Dendritic cell treated with granulocyte-macrophage colony-stimulating factor and Interleukin-4, amounts not matched to agents 40 ng/mL and 50 ng/mL, for 4 days (primary cell): Measurements from ENCODE around the gene TBC1D3I.
"Not testable (repeated sequence)": the region's sequence is repeated elsewhere in the genome, so short reads cannot be mapped to it uniquely, and the experiment has no call there.

Source experiments
- H3K27ac Mint-ChIP-seq: one replicate; pipeline ENCODE4 v1.8.0; 2022; ENCODE audit warnings: mild to moderate bottlenecking, mixed read lengths
- H3K27me3 Mint-ChIP-seq: one replicate; pipeline ENCODE4 v1.8.0; 2022; ENCODE audit warnings: mild to moderate bottlenecking, mixed read lengths
- H3K36me3 Mint-ChIP-seq: one replicate; pipeline ENCODE4 v1.8.0; 2022; ENCODE audit warnings: low read depth, mixed read lengths
- H3K4me1 Mint-ChIP-seq: one replicate; pipeline ENCODE4 v1.8.0; 2022; ENCODE audit warnings: low read depth, mixed read lengths
- H3K4me3 Mint-ChIP-seq: one replicate; pipeline ENCODE4 v1.8.0; 2022; ENCODE audit warnings: mild to moderate bottlenecking, moderate library complexity, mixed read lengths
- H3K9me3 Mint-ChIP-seq: one replicate; pipeline ENCODE4 v1.8.0; 2022; ENCODE audit warnings: mixed read lengths
- intact Hi-C: fragments of 100-400 bp; cut with micrococcal nuclease; formaldehyde crosslinking; loops from one replicate; pipeline ENCODE4 v1.15.0; 2022

Gene TBC1D3I

DNA sequence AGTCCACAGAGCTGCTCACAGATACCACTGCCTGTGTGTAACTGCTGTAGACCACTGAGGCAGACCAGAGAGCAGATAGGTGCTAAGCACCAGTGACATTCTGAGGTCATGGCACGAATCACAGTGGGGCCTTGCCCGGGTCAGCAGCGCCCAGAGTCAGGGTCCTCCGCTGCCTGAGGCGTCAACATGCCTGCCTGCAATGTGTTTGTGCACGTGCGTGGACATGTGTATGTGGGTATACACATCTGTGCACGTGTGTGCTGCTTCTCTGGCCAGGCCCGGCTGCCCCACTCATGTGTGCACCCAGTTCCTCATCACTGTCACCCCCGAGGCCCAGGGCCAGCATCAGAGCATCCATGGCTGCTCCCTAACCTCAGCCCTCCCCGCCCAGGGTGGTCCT is at the start of gene TBC1D3I:
Gene TBC1D3I, minus strand, starts transcription at position 101 of the 400 bp plus-strand sequence. CDS start 1,585 bp downstream, outside the sequence.
- H3K36me3 Mint-ChIP-seq, H3K4me1 Mint-ChIP-seq, intact Hi-C loops, H3K27me3 Mint-ChIP-seq, H3K27ac Mint-ChIP-seq, H3K4me3 Mint-ChIP-seq, H3K9me3 Mint-ChIP-seq: not testable (repeated sequence)

DNA sequence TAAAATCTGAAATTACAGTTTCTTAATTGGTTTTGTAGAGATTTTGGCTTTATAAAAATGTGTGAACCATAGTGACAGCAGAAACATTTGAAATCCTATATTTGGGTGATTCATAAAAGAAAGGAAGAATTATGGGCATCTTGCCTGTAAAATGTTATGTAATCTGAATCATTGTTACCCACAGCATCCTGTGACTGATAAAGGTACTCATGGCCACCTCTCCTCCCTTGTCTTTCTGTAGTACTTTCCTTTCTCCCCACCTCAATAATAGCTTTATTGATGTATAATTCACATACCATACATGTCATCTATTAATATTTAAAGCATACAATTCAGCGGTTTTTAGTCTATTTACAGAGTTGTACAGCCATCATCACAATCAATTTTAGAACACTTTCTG is 30.8 kb upstream of the TBC1D3I start:
- H3K36me3 Mint-ChIP-seq, H3K27me3 Mint-ChIP-seq, H3K9me3 Mint-ChIP-seq, H3K4me1 Mint-ChIP-seq, intact Hi-C loops, H3K4me3 Mint-ChIP-seq, H3K27ac Mint-ChIP-seq: not testable (repeated sequence)

DNA sequence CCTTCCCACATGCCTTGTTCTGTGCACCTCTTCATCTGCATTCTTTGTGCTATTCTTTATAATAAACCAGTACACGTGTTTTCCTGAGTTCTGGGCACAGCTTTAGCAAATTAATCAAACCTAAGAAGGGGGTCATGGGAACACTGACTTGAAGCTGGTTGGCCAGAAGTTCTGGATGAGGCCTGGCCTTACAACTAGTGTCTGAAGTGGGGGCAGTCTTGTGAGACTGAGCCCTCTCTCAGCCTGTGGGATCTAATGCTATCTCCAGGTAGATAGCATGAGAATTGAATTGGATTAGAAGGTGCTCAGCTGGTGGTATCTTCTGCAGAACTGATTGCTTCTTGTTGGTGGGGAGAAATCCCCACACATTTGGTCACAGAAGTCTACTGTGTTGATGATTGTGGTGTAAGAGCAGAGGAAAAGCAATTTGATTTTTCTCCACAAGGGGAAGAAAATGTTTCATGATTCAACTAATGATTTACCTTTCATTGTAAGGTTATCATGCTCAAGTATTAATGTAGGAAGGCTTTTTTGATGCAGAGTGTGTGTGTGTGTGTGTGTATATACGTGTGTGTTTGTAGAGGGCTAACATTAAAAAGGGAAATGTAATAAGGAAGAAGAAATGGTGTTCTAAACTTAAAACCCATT is 25.7 kb upstream of the TBC1D3I start:
- H3K4me3 Mint-ChIP-seq, H3K36me3 Mint-ChIP-seq, H3K27me3 Mint-ChIP-seq, H3K9me3 Mint-ChIP-seq, H3K4me1 Mint-ChIP-seq, intact Hi-C loops, H3K27ac Mint-ChIP-seq: not testable (repeated sequence)

DNA sequence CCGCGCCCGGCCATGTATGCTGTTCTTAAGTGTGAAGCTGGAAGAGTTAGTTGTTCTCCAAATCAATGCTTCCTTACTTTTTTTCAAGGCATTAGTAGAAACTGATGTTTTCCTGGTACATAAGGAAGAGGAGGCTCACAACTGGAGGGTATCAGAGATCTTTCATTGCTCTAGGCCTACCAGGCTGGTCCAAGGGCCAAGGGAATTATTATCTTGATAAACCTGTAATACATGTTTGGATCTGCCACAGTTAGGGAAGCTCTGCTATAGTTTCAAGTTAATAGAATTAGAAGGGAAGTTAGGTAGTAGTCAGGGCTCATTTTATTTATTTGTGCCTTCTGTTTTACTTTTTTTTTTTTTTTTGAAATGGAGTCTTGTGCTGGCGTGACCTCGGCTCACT is 19.8 kb upstream of the TBC1D3I start:
- H3K27me3 Mint-ChIP-seq, H3K27ac Mint-ChIP-seq, intact Hi-C loops, H3K4me1 Mint-ChIP-seq, H3K36me3 Mint-ChIP-seq, H3K9me3 Mint-ChIP-seq, H3K4me3 Mint-ChIP-seq: not testable (repeated sequence)

DNA sequence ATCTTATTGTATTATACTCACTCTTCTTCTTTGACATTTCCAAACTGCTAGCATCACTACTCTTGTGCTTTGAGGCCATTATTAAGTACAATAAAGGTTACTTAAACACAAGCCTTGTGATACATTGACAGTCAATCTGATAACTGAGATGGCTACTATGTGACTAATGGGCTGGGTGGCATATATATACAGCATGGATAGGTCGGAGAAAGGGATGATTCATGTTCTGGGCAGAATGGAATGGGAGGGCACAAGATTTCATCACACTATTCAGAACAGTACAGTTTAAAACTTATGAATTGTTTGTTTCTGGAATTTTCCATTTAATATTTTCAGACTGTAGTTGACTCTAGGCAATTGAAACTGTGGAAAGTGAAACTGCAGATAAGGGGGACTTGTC is 18.9 kb upstream of the TBC1D3I start:
- intact Hi-C loops, H3K9me3 Mint-ChIP-seq, H3K4me1 Mint-ChIP-seq, H3K27me3 Mint-ChIP-seq, H3K36me3 Mint-ChIP-seq, H3K4me3 Mint-ChIP-seq, H3K27ac Mint-ChIP-seq: not testable (repeated sequence)

DNA sequence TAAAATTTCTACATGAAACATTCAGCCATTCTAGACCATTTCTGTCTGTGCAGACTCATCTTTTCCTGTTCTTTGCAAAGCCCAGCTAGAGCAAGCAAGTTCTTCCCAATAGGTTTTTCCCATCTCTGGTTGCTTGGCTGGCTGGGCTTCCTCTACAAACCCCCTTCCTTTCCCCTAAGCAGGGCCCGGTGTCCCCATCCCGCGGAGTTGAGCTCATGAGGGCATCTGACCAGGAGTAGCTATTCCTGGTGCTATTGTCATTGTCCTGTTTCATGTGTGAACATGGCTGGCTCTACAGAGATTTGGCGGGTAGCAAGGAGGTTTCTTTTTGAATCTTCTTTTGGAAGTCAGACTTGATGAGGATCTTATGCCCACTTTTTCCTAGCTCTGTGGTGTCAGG is 22.3 kb downstream of the TBC1D3I start:
- H3K27ac Mint-ChIP-seq, H3K36me3 Mint-ChIP-seq, H3K4me1 Mint-ChIP-seq, H3K27me3 Mint-ChIP-seq, H3K9me3 Mint-ChIP-seq, intact Hi-C loops, H3K4me3 Mint-ChIP-seq: not testable (repeated sequence)

DNA sequence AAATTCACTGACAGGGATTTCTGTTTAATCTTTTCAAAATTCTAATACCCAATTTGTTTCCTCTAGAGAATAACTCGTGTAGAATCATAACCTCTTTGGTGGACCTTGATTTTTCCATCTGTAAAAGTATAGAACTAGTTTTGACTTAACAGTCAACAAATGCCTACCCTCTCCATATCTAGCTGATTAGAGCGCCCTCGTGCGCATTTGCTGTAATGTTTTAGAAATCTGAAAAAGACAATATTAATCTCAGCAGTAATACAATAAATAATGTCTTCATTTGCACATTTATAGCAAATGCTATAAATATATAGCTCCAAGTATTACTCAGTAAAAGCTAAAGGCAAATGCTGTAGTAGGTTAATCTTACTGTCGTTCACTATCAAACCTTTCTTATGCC is 34.7 kb downstream of the TBC1D3I start:
- H3K9me3 Mint-ChIP-seq, H3K4me1 Mint-ChIP-seq, H3K36me3 Mint-ChIP-seq, intact Hi-C loops, H3K4me3 Mint-ChIP-seq, H3K27me3 Mint-ChIP-seq, H3K27ac Mint-ChIP-seq: not testable (repeated sequence)

DNA sequence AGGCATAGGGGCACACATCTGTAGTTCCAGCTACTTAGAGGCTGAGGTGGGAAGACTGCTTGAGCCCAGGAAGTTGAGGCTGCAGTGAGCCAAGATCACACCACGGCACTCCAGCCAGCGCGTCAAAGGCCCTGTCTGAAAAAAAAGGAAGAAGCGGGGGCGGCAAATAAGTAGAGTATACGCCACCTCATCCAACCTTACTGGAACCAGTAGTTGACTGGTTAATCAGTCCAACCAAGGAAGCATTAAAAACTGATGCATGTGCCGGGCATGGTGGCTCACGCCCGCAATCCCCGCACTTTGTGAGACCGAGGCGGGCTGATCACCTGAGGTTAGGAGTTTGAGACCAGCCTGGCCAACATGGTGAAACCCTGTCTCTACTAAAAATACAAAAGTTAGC is 41.4 kb downstream of the TBC1D3I start:
- H3K4me3 Mint-ChIP-seq, H3K27ac Mint-ChIP-seq, intact Hi-C loops, H3K36me3 Mint-ChIP-seq, H3K27me3 Mint-ChIP-seq, H3K4me1 Mint-ChIP-seq: not testable (repeated sequence)
- H3K9me3 Mint-ChIP-seq: peaks cover 16% of the 10 kb centered on the region

DNA sequence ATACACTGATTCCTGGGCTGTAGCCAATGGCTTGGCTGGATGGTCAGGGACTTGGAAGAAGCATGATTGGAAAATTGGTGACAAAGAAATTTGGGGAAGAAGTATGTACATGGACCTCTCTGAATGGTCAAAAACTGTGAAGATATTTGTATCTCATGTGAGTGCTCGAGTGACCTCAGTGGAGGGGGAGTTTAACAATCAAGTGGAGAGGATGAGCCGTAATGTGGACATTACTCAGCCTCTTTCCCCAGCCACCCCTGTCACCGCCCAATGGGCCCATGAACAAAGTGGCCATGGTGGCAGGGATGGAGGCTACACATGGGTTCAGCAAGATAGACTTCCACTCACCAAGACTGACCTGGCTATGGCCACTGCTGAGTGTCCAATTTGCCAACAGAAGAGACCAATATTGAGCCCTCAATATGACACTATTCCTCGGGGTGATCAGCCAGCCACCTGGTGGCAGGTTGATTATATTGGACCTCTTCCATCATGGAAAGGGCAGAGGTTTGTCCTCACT is 42.7 kb downstream of the TBC1D3I start:
- intact Hi-C loops, H3K36me3 Mint-ChIP-seq, H3K27me3 Mint-ChIP-seq, H3K4me3 Mint-ChIP-seq, H3K27ac Mint-ChIP-seq, H3K4me1 Mint-ChIP-seq: not testable (repeated sequence)
- peaks cover 21% of the 10 kb centered on the region for H3K9me3 Mint-ChIP-seq

DNA sequence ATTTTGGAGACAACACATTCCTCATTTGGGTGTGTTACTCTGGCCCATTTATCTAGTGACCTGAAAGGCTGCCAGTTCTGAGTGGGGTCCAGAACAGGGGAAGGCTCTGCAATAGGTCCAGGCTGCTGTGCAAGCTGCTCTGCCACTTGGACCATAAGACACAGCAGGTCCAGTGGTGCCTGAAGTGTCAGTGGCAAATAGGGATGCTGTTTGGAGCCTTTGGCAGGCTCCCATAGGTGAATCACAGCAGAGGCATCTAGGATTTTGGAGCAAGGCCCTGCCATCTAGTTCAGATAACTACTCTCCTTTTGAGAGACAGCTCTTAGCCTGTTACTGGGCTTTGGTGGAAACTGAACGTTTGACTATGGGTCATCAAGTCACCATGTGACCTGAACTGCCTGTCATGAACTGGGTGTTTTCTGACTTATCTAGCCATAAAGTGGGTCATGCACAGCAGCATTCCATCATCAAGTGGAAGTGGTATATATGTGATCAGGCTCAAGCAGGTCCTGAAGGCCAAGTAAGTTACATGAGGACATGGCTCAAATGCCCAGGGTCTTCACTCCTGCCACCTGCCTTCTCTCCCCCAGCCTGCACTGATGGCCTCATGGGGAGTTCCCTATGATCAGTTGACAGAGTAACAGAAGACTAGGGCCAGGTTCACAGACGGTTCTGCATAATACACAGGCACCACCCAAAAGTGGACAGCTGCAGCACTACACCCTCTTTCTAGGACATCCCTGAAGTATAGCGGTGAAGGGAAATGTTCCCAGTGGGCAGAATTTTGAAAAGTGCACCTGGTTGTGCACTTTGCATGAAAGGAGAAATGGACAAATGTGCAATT is 43.4 kb downstream of the TBC1D3I start:
- intact Hi-C loops, H3K4me3 Mint-ChIP-seq, H3K27me3 Mint-ChIP-seq, H3K4me1 Mint-ChIP-seq, H3K36me3 Mint-ChIP-seq, H3K27ac Mint-ChIP-seq: not testable (repeated sequence)
- H3K9me3 Mint-ChIP-seq: peaks cover 21% of the 10 kb centered on the region

DNA sequence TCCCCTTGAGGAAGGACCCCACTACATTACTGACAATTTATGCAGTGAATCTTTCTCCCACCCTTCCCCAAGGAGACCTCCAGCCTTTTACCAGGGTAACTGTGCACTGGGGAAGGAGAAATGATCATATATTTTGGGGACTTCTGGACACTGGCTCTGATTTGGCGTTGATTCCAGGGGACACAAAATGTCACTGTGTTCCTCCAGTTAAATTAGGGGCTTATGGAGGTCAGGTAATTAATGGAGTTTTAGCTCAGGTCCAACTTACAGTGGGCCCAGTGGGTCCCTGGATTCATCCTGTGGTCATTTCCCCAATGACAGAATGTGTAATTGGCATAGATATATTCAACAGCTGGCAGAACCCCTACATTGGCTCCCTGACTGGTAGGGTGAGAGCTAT is 44.8 kb downstream of the TBC1D3I start:
- H3K27me3 Mint-ChIP-seq, H3K36me3 Mint-ChIP-seq, intact Hi-C loops, H3K27ac Mint-ChIP-seq, H3K4me3 Mint-ChIP-seq: not testable (repeated sequence)
- Mint-ChIP-seq H3K4me1 (peaks cover 16% of the 10 kb centered on the region), H3K9me3 (peaks cover 21% of the 10 kb centered on the region)

DNA sequence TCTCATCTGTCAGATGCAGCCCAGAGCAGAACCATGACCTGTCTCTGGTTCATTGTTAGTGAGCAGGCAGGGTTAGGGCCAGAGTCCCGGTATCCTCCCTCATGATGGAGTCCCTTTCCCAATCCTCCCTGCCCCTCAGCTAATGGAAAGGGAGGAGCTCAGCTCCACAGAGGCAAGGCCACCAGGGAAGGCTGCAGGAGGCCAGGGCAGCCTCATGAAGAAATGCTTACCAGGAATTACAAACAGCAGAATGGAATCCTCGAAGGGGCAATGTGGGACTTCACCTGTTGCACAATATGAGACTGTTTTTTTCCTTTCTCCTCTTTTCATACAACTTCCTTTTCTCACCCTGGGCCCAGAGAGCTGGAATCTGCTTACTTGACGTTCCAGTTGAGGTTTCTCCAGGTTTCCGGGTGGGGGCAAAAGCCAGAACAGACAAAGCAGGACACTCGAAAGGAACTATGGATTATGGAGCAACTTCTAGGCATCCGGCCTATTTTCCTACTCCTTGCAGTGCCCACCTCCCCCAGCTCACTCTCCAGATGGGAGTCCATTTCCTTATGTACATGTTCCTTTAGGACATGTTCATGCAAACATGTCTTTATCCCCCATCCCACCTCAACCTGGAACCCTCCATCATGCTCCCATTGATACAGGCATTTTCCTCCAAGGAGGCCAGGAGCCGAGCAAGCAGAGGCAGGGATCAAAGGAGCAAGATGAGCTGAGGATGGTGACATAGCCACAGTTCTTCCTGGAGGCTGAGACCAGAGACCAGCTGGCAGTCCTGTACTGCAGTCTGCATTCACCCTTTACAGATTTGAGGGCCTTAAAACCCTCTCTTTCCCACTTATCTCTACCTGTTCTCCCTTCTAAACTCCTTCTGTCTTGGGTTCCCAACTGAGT is 48.7 kb downstream of the TBC1D3I start:
- intact Hi-C loops, H3K27me3 Mint-ChIP-seq, H3K4me3 Mint-ChIP-seq, H3K36me3 Mint-ChIP-seq: not testable (repeated sequence)
- Mint-ChIP-seq H3K27ac (peak overlapping the region; percentile 19), H3K4me1 (peaks cover 52% of the 10 kb centered on the region), H3K9me3 (peaks cover 21% of the 10 kb centered on the region)

DNA sequence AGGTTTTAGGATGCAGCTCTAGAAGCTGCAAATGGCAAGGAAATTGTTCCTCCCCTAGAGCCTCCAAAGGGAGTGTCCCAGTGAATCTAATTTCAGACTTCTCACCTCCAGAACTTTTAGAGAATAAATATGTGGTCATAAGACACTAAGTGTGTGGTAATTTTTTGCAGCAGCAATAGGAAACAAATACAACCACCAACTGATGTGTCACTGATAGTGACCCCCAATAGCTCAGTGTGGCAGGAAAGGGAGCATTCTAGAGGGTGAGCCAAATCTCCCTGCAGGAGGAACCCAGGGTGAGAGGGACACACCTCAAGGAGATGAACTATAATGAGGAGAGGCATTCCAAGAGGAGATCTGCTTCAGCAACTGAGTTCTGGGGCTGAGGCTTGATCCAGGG is 49.5 kb downstream of the TBC1D3I start:
- Mint-ChIP-seq H3K27ac (peak overlapping the region; percentile 19), H3K9me3 (peaks cover 21% of the 10 kb centered on the region), H3K36me3 (peaks cover 6% of the 10 kb centered on the region), H3K4me3 (no peak overlapping the region), H3K4me1 (peaks cover 60% of the 10 kb centered on the region), H3K27me3 (no peaks in the 10 kb centered on the region)
- intact Hi-C loops: loop anchor here (5.0 kb wide), 1 partner anchor 272 kb away; the partner anchor contains the start of gene ZNHIT3

DNA sequence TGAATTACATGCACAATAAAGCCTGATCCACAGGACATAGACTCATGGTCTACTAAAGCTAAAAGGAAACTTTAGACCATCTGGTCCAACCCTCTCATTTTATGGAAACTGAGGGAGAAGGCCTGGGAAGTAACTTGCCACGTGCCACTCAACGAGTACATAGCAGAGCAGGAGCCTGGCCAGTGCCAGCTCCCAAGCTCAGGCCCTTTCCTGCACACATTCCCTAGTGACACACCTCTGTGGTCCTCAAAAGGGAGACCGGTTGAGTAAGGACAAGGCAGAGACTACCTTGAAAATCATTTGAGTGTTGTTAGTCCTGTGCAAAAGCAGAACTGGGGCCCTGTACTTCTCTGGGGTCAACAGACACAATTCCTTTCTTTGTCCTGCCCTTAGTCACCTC is 50.7 kb downstream of the TBC1D3I start:
- H3K27me3 Mint-ChIP-seq: no peaks in the 10 kb centered on the region
- H3K9me3 Mint-ChIP-seq: peaks cover 13% of the 10 kb centered on the region
- intact Hi-C loops: loop anchor here (5.0 kb wide), 1 partner anchor 274 kb away; the partner anchor contains the start of gene ZNHIT3
- peaks cover 66% of the 10 kb centered on the region for H3K4me1 Mint-ChIP-seq
- H3K36me3 Mint-ChIP-seq: peaks cover 5% of the 10 kb centered on the region
- H3K4me3 Mint-ChIP-seq: no peak overlapping the region
- no peak overlapping the region for H3K27ac Mint-ChIP-seq
